Small intestine (tissue), 7 donors: Measurements from ENCODE around the gene PRKCB. TPM values are rescaled to one million over a fixed set of nuclear protein-coding genes. Genes with fewer than 3 reads are reported as not detected.
A peak's percentile ranks its signal among the peaks of the same experiment; 100 is the strongest.

Source experiments
- DNase-seq, 2 donors: peaks; one replicate each; pipeline versions ENCODE4 v3.0.0 to v3.0.0-alpha.2; 2013
- FAIRE-seq: peaks from 2 replicates; lab custom pipeline; 2012; peaks lifted over from hg19 to GRCh38; lab: Jason Lieb, UNC
- H3K27ac ChIP-seq, 3 donors: one replicate each; pipeline ENCODE4 v1.5.1; 2013; ENCODE audit warnings: low read length in 2 of 3, mild to moderate bottlenecking in 2 of 3, control low read depth in 1 of 3, inconsistent platforms in 1 of 3, low read depth in 1 of 3, moderate library complexity in 1 of 3
- H3K27me3 ChIP-seq, 3 donors: one replicate each; pipeline ENCODE4 v1.6.1; 2013; ENCODE audit warnings: low read length in 3 of 3, inconsistent platforms in 1 of 3; ENCODE audit not compliant: control insufficient read depth in 3 of 3, insufficient read depth in 3 of 3
- H3K36me3 ChIP-seq, 3 donors: one replicate each; pipeline ENCODE4 v1.6.1; 2013; ENCODE audit warnings: low read length in 3 of 3, inconsistent platforms in 1 of 3, low read depth in 1 of 3, mild to moderate bottlenecking in 1 of 3, moderate library complexity in 1 of 3; ENCODE audit not compliant: control insufficient read depth in 3 of 3, insufficient read depth in 2 of 3
- H3K4me1 ChIP-seq, 3 donors: one replicate each; pipeline ENCODE4 v1.6.1; 2013; ENCODE audit warnings: low read length in 2 of 3, inconsistent platforms in 1 of 3, low read depth in 1 of 3, mild to moderate bottlenecking in 1 of 3, moderate library complexity in 1 of 3; ENCODE audit not compliant: control insufficient read depth in 3 of 3, insufficient read depth in 2 of 3
- H3K4me3 ChIP-seq, 3 donors: one replicate each; pipeline ENCODE4 v1.5.1; 2013; ENCODE audit warnings: low read length in 3 of 3, control low read depth in 1 of 3, inconsistent platforms in 1 of 3, low read depth in 1 of 3, mild to moderate bottlenecking in 1 of 3, moderate library complexity in 1 of 3
- H3K9me3 ChIP-seq, 2 donors: one replicate each; pipeline ENCODE4 v1.6.1; 2013; ENCODE audit warnings: low read depth in 1 of 2, low read length in 1 of 2; ENCODE audit not compliant: control insufficient read depth in 2 of 2, insufficient read depth in 1 of 2
- WGBS, 3 donors: extraction: QIAGEN DNeasy Blood & Tissue Kit; methylation state at CpG; one replicate each; pipeline ENCODE4 v1.1.7; 2013; 5-methylcytosine and 5-hydroxymethylcytosine counted together
- polyA plus RNA-seq, 4 donors: library from polyadenylated mRNA; stranded (reverse) in 3 of 4; unstranded in 1 of 4; fragments of 200-250 nt in 3 of 4; fragments of 120-200 nt in 1 of 4; gene quantifications; one replicate each; pipeline versions ENCODE4 v1.2.1 to v1.2.3, GENCODE V29; 2013
- donor health status: healthy with polysubstance abuse.
- donor health status: control.
- donor health status: control.
- donor health status: Bipolar disorder and iron deficiency.
- donor health status: healthy.

The PRKCB gene
- polyA plus RNA-seq, 4 donors, result 2.3 to 5.1 (median 2.8) TPM

DNA sequence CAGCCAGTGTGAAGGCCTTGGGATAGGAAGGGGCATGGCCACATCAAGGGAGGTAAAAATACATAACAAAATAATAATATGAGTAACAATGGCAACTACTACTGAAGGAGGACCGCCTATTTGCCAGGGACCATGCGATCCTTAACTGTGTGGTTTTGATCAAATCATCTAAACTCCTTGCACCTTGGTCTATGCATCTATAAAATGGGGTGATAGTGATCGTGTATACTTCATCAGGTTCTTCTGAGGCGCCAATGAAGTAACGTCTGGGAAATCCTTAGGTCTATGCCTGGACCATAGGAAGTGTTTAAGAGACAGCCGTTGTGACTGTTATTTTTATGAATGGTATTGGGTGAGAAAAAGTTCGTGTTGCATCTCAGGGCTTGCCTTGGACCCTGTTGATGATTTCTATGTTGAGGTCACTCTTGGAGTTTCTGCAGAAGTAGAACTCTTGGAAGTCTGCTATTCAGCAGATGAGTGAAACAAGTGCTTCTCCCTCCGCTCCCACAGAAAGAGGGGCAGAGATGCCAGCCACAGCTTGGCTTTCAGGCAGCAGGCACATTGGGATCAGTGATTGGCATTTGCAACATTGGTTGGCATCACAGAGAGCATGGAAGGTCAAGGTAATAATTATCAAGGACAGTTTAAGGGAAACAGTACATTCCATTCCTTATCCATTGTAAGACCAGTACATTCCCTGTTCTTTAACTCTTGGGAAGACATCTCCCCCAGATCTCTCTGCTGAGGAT lies 63.1 kb downstream of the PRKCB start:
- DNase-seq (no peak), FAIRE-seq (no peak)
- Histone ChIP-seq H3K4me1 (no peaks in the 10 kb centered on the region), H3K36me3 (no peaks in the 10 kb centered on the region), H3K27ac (no peak overlapping the region), H3K9me3 (no peaks in the 10 kb centered on the region), H3K4me3 (no peak overlapping the region), H3K27me3 (no peaks in the 10 kb centered on the region)
- 91 to 95% (median 93%) methylated on average over 8 of the region's 8 CpGs for WGBS, 3 donors

DNA sequence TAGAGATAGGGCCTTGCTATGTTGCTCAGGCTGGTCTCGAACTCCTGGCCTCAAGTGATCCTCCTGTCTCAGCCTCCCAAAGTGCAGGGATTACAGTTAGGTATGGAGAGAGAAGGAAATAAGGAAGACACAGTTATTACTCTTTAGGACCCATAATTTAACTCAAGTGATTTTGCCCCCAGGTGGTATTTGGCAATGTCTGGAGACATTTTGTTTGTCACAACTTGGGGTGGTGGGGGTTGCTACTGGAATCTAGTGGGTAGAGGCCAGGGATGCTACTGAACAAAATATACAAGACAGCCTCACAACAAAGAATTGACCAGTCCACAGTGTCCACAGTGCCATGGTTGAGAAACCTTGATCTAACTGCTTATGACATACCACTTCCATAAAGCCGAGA lies 64.1 kb downstream of the PRKCB start:
- no peak overlapping the region for H3K4me3 ChIP-seq
- no peaks in the 10 kb centered on the region for H3K4me1 ChIP-seq
- WGBS, 3 donors, result 84 to 94% (median 91%) methylated on average over 2 of the region's 2 CpGs
- no peaks in the 10 kb centered on the region for H3K27me3 ChIP-seq
- no peak overlapping the region for H3K27ac ChIP-seq
- no peaks in the 10 kb centered on the region for H3K9me3 ChIP-seq
- no peak for FAIRE-seq
- H3K36me3 ChIP-seq, result no peaks in the 10 kb centered on the region
- DNase-seq, result no peak

DNA sequence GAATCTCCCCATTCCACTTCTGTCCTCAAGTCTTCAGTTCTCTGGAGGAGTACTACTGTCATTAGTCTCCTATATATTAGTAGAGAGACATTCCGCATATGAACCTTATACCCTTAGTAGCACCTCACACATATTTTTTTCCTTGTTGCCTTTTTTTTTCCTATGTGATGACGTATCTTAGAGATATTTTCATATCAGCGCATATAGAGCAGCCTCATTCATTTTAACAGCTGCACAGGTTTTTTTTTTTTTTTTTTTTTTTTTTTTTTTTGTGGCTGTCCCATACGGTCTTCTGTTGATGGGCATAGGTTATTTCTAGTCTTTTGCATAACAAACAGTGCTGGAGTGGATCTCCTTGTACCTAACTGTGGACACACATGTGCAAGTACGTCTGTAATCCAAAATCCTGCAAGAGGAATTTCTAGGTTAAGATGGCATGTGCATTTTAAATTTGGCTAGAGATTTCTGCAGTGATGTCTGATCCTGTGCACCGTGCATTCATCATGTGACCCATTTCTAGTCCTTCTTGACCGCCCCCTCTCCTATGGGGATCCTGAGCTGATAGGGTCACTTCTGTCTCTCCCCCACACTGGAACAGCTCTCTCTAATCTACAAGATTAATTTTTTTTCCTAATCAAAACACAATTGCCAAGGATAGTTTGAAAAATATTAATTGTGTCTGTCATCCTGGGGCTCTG lies 64.8 kb downstream of the PRKCB start:
- FAIRE-seq (no peak), DNase-seq (no peak)
- no peak overlapping the region for H3K4me3 ChIP-seq
- WGBS, 3 donors, result 74 to 90% (median 87%) methylated on average over 7 of the region's 7 CpGs
- H3K27ac ChIP-seq, result no peak overlapping the region
- no peaks in the 10 kb centered on the region for H3K27me3 ChIP-seq
- no peaks in the 10 kb centered on the region for H3K9me3 ChIP-seq
- H3K4me1 ChIP-seq, result no peaks in the 10 kb centered on the region
- H3K36me3 ChIP-seq, result no peaks in the 10 kb centered on the region

- no peaks in the 10 kb centered on the region for H3K36me3 ChIP-seq
These were observed 65.6 kb downstream of the PRKCB start for GRCh38 chr16:23901178-23902033.

GRCh38 chr16:23902034-23902747 lies 66.4 kb downstream of the PRKCB start:
- Histone ChIP-seq H3K4me1 (no peaks in the 10 kb centered on the region), H3K4me3 (no peak overlapping the region), H3K36me3 (no peaks in the 10 kb centered on the region), H3K27me3 (no peaks in the 10 kb centered on the region), H3K27ac (no peak overlapping the region), H3K9me3 (no peaks in the 10 kb centered on the region)
- 89 to 92% (median 92%) methylated on average over 4 of the region's 4 CpGs for WGBS, 3 donors
- no peak for FAIRE-seq
- DNase-seq, result no peak

More at GRCh38 chr16:23901178-23902033, 65.6 kb downstream of the PRKCB start:
- Histone ChIP-seq H3K4me3 (no peak overlapping the region), H3K27ac (no peak overlapping the region), H3K27me3 (no peaks in the 10 kb centered on the region), H3K9me3 (no peaks in the 10 kb centered on the region), H3K4me1 (no peaks in the 10 kb centered on the region)
- FAIRE-seq (no peak), DNase-seq (no peak)
- 36 to 81% (median 66%) methylated on average over 13 of the region's 13 CpGs for WGBS, 3 donors

GRCh38 chr16:23902748-23903414 lies 67.1 kb downstream of the PRKCB start:
- no peak for DNase-seq
- WGBS, 3 donors, result 71 to 74% (median 72%) methylated on average over 8 of the region's 8 CpGs

DNA sequence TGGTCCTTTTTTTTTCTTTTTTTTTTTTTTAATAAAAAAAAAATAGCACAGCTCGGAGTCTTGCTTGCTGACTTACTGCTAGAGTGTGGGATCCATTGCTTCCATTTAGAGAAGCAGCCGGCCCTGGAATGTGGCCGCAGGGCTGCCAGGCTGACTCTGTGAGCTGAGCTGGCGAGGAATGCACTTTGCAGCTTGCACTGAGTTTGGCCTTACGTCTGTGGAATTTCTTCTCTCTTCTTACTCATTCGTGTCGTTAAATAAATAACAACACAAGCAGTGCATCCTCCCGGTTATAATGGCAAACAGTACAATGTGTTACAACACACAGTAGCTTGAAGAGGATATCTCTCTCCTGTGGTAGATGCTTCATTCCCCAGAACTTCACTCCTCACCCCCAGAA lies 69.2 kb downstream of the PRKCB start:
- H3K4me3 ChIP-seq, result no peak overlapping the region
- no peak overlapping the region for H3K27ac ChIP-seq
- no peaks in the 10 kb centered on the region for H3K27me3 ChIP-seq
- peak in 1 of 2 donors; percentile 4 for DNase-seq
- no peaks in the 10 kb centered on the region for H3K36me3 ChIP-seq
- no peaks in the 10 kb centered on the region for H3K4me1 ChIP-seq
- 52 to 75% (median 66%) methylated on average over 8 of the region's 8 CpGs for WGBS, 3 donors
- FAIRE-seq, result no peak
- H3K9me3 ChIP-seq, result no peaks in the 10 kb centered on the region

More at GRCh38 chr16:23902748-23903414, 67.1 kb downstream of the PRKCB start:
- Histone ChIP-seq H3K36me3 (no peaks in the 10 kb centered on the region), H3K4me1 (no peaks in the 10 kb centered on the region), H3K27ac (no peak overlapping the region), H3K27me3 (no peaks in the 10 kb centered on the region), H3K9me3 (no peaks in the 10 kb centered on the region), H3K4me3 (no peak overlapping the region)
- FAIRE-seq, result no peak
